AML-193 (cell line): ENCODE data around the gene MYRFL.
"Not testable (repeated sequence)": the region's sequence is repeated elsewhere in the genome, so short reads cannot be mapped to it uniquely, and the experiment has no call there.

Experiments used
- DNase-seq, 2 experiments: peaks; one replicate each; lab custom pipeline; 2025; lab: John Stamatoyannopoulos, UW

The MYRFL gene

DNA sequence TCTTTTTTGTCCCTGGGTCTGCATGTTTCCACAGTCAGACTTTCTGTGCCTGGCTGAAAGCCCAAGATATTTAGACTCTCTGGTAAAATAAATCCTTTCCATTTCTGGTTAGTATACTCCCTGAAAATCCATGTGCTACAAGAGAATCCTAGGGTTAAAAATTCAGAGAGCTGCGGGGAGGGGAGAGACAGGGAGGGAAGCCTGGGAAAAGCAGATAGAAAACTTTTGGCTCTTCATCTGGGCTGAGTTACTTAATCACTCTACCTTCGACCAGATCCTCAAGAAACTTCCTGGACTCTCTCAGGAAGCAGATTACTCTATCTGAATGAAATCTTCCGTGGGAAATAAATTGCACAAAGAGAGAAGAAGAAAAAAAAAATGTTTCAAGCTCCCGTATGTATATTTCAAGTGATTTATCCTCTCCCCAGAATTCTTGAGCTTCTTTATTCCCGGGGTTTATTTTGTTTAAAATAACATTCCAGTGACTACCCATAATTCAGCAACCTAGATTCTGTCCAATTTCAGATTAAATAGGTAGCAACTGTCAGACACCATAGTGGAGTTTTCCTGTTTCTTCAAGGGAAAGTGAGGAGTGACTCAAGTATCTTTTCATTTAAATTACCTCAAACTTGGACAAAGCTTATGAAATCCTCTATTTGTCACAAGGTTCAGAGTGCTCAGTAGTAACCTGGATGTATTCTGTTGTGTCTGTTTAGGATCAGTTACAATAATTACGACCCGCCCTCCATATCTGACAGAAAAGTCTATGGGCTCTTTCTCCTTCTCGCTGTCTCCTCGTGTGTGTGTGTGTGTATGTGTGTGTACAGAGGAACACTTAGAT lies 163.7 kb downstream of the MYRFL start:
- no peak for DNase-seq

DNA sequence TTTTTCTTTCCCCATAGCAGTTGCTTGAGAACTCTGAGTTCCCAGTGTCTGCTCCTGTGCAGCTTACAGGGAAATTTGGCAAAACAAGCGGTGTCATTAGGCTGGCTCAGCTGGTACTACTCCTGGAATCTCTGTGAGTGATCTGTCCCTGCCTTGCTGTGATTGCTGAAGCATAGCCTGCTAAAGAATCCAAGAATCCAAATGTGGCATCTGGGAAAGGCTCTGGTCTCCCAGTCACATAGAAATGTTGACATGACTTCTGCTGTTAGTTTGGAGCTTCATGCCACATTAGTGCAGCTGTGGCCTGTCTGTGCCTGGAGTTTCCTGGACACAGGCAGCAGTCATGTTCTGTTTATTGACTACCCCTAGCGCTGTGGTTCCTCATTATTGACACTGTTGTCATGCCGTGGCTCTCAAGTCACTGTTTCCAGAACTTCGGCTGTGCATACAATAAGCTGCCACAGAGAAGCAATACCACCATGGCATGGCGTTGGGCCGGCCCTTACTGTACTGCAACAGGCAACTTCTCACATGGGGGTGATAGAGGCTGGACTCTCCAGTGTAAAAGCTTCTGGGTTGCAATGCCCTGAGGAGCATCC lies 166.8 kb downstream of the MYRFL start:
- no peak for DNase-seq

DNA sequence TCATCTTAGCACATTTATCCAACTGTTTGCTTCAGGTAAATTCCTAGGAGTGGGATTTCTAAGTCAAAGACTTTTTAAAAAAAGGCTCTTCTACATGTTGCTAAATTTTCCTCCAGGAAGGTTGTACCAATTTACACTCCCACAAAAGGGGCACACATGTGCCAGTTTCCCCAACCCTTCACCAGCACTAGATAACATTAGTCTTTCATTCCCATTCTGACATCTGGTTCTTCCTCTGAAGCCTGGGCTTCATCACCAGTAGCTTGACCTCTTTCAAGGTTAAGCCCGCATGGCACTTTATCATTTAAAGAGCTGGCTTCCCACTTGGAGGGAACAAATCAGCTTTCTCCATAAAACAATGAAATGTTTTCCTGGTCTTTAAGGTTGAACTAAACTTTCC lies 168.4 kb downstream of the MYRFL start:
- no peak for DNase-seq

DNA sequence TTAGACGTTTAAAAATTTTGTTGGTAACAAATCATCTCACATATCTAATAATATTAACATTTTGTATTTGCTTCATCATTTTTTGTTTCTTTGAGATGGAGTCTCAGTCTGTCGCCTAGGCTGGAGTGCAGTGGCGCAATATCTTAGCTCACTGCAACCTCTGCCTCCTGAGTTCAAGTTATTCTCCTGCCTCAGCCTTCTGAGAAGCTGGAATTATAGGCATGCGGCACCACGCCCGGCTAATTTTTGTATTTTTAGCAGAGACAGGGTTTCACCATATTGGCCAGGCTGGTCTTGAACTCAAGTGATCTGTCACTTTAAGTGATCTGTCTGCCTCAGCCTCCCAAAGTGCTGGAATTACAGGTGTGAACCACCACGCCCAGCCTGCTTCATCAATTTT lies 169.1 kb downstream of the MYRFL start:
- DNase-seq = not testable (repeated sequence)

DNA sequence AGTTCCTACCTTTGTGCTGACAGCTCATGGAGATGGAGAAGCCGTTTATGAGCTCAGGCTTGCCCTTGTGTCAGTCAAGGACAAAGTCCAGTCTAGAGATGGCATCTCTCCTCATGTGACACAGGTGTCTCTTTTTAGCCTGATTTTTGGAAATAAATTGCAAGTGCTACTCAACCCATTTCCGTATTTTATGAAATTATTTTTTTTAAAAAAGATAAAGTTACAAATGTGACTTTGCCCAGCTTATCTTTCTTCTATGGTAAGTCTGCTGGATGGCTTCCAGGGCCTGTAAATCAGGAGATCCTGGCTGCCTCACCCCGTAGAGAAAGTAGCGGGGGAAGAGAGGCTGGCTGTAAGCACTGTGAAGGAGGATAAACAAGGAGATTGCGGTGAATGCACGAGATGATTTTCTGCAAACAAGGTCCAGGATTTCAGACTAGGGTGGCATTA lies 169.7 kb downstream of the MYRFL start:
- DNase-seq = no peak

DNA sequence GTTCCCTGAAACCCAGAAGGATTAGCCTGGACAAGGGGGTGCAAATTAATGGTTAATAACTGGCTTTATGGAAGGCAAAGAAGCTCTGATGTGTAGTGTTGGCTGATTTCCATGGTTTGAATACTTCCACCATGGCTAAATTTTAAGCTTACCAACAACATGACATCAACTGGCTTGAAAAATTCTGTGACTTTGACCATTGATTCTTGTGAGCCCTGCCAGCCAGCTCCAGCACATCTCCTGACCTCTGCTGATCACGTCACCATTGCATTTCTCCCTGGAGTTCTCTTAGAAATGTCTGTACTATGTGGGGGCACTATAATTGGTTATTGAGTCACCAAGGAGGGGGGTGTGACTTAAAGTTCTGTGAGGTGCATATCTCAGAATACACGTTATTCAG lies 171.2 kb downstream of the MYRFL start:
- DNase-seq = no peak

DNA sequence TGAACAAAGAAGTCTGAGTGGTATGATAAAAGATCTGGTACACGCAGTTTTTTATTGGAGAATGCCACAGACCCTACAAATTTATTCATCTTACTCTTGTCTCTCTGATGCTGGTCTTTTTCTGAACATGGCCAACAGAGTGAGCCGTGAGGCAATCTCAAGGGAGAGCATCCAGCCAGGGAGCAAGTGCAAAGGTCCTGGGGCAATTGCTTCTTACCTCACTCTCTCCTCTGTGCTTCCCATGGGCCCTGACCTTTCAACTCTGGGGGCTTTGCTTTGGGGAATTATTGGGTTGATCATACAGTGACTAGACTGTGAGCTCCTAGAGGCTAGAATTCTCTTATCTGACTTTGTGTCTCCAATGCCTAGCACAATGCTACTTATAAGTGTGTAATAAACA lies 171.7 kb downstream of the MYRFL start:
- no peak for DNase-seq

DNA sequence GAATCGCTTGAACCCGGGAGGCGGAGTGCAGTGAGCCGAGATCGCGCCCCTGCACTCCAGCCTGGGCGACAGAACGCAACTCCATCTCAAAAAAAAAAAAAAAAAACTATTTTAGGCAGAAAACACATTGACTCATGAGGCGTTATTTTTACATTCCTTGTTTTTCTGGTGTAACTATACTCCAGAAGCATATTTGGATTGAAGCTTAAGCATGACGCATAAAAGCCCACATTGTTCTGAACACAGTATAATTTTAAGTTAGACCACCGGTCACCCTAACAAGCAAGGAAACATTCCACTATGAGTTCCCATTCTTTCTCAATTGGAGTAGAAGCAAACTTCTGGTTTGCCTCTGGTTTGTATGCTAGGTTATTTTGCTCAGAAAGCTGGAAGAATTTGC lies 173.0 kb downstream of the MYRFL start:
- DNase-seq = no peak

DNA sequence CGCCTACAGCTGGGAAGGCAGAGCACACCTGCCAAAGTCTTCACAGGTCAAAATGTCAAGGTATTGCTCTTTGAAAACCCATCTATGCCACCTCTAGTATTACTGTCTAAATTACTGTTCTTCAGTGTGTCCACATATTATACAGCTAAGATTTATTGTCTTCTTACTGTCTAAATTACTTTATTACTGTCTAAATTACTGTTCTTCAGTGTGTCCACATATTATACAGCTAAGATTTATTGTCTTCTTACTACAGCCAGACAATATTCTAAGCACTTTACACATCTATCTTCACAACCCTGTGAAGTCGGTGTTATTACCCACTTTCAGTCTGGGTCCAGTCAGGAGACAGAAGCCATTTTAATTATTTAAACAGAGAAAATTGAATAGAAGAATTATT lies 173.9 kb downstream of the MYRFL start:
- DNase-seq = no peak

DNA sequence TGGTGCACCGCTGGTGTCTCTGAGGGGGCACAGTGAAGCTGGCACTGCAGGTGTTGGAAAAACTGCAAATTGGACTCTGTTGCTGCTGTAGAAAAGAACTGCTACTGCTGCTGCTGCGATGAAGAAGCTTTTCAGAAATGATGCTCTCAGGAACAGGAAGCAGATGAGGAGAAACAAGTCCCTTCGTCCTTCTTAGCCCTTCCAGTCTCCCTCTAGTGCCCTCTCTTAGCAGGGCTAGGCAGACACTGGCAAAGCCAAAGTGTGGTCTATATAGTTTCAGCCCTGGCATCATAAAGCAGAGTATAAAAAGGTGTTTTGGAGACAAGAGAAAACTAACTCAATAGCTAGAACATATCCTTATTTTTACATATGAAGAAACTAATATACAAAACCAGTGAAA lies 174.5 kb downstream of the MYRFL start:
- no peak for DNase-seq

DNA sequence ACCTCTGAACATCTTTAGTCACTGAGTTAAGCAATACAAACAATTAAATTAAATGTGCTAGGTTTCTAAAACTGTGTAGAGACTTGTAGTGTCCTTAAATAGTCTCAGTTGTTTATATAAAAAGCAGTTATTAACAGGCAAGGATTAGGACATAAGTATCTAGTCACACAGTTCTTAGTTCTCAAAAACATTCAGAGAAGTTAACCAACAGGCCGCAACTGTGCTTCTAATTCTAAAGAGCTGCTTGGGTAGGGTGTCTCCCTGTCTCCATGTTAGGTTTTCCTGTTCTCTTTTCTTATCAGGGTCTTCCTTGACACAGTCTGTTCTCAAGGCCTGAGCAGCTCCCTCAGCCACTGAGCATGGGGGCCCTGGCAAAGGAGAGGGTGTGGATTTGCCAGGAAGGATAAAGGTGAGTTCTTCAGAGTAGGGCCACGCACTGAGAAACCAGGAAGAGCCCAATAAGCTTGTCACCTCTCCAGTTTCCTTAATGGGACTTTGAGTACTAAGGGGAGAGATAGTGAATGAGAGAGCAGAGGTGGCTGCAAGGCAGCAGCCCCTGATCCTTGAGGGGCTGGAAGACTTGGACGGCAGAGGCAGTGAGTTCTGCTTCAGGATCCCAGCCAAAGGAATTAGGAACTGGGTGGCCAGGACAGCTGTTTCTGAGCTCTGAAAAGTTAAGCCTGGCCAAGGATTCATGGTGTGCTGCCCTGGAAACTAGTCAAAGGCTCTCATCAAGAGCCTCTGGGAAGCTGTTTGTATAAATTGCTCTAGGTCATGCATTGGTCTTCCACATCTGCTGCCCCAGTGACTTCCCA lies 177.3 kb downstream of the MYRFL start:
- no peak for DNase-seq

DNA sequence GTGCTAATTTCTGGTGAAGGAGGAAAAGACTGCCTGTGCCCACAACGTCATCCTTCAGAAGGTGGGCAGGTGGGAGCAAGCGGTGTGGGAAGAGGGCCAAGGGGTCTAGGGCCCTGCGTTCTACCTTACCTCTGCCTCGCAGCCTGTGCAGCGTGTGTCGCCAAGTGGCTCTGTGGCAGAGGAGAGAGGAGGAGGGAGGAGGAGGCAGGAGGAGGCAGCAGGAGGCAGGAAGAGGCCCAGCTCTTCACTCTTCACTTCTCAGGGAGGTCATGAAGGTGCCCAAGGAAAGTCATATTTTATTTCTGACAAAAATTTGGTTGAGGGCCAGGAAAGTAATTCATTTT lies 177.9 kb downstream of the MYRFL start:
- DNase-seq = no peak

DNA sequence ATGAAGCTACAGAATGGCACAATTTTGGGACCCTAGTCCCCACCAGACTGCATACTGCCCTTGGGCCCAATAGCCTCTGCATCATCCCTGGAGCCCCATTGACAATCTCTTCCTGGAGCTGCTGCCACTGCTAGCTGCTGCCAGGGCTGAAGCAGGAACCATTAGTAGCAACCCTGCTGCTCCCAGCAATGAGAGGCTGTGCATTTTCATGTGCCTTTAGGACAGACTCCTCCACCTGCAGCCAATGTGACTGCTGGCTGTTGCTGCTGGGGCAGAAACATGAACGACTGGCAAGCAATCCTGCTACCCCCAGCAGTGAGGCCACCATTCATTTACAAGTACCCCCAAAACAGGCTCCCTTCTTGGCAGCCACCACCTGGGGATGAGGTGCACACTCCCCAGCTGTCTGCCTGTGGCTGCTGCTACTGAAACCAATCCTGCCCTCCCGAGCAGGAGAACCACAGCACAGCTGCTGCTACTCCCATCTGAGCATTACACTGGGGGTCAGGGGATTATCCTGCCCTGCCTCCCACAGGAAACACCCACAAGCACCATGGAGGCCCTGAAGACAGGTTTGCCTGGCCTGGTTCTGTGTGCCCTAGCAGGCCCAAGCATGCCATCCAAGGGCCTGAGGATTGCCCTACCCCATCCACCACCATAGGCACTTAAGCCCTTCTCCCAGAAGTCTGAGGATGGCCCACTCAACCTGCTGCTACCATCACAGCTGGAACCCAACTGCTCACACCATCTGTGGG lies 181.0 kb downstream of the MYRFL start:
- no peak for DNase-seq

DNA sequence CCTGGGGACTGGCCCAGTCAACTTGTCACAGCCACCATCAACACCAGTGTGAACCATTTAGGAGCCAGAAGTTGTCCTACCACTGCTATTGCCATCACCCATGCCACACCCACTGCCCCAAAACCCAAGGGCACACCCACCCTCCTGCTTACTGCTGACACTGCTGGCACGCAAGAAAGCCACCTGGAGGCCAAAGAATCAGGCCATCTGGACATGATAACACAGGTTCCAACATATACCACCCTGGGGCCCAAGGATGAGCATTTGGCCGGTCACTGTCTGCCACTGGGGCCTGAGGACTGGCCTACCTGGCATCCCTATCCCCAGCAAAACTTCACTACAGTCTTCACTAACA lies 181.6 kb downstream of the MYRFL start:
- DNase-seq = no peak

DNA sequence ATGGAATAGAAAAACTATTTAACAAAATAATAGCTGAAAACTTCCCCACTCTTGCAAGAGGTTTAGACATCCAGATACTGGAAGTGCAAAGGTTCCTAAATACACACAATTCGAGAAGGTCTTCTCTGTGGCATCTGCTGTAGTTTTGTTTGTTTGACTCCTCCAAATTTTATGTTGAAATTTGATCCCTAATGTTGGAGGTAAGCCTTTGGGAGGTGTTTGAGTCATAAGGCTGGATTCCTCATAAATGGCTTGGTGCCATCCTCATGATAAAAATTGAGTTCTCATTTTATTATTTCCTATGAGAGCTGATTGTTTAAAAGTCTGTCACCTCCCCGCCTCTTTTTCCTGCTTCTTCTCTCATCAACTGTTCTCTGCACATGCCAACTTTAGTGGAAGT lies 182.7 kb downstream of the MYRFL start:
- no peak for DNase-seq
